Measurements from ENCODE around the gene CRACR2B. TPM values are rescaled to one million over a fixed set of nuclear protein-coding genes. Genes with fewer than 3 reads are reported as not detected.

CRACR2B gene
- total and polyA plus RNA-seq, 11 donors = 8.8 to 43.5 (median 17.7) TPM

DNA sequence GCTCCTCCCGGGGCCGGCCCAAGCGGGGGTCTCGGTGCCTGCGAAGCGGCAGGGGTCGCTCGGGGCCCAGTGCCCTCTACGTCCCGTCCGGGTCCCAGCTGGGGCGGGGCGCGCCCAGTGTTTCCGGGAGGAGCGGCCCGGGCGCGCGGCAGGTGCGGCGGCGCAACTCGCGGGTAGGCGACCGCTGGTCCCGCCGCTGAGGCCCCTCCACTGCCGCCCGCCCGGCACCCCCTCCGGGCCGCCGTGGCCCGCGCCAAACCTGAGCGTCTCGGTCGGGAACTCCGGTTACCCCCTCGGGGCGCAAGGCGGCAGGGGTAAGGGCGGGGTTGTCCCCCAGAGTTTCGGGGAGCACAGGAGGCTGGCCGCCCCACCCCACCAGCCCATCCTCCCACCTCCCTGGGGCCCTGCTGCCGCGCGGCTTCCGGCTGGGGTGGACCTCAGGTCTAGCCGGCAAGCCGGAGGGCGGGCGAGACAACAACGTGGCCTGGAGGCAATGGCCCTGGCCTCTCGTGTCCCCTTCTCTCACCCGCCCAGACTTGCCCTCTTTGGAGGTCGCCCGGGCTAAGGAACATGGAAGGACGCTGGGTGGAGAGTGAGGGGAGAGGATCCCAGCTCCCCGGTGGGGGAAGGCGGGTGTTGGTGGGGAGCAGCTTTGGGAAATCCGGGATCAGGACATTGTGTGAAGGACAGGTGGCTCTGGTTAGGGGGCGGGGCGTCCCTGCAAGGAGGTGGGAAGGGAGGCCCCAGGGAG lies 398 bp upstream of the CRACR2B start:
- peaks cover 0 to 38% (median 0%) of the 10 kb centered on the region in 9 donors for H3K27me3 ChIP-seq
- H3K4me1 ChIP-seq = peaks cover 0 to 78% (median 60%) of the 10 kb centered on the region in 12 donors
- TF ChIP-seq, protein P1, sequence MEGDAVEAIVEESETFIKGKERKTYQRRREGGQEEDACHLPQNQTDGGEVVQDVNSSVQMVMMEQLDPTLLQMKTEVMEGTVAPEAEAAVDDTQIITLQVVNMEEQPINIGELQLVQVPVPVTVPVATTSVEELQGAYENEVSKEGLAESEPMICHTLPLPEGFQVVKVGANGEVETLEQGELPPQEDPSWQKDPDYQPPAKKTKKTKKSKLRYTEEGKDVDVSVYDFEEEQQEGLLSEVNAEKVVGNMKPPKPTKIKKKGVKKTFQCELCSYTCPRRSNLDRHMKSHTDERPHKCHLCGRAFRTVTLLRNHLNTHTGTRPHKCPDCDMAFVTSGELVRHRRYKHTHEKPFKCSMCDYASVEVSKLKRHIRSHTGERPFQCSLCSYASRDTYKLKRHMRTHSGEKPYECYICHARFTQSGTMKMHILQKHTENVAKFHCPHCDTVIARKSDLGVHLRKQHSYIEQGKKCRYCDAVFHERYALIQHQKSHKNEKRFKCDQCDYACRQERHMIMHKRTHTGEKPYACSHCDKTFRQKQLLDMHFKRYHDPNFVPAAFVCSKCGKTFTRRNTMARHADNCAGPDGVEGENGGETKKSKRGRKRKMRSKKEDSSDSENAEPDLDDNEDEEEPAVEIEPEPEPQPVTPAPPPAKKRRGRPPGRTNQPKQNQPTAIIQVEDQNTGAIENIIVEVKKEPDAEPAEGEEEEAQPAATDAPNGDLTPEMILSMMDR (IDR thresholded peaks at IDR 0.05) = no peak
- TF ChIP-seq POLR2A (IDR thresholded peaks at IDR 0.05) = no peak
- ATAC-seq (peak in 3 of 4 donors; percentile 4 to 10 (median 10)), DNase-seq (peak in 1 of 5 donors; percentile 47)
- peak overlapping the region; percentile 39 to 69 (median 60) for H3K4me3 ChIP-seq
- WGBS, 4 donors = 4 to 15% (median 7%) methylated on average over 19 to 66 of the region's 66 CpGs
- no peaks in the 10 kb centered on the region for H3K9me3 ChIP-seq
- H3K27ac ChIP-seq = peak overlapping the region; percentile 71 to 91 (median 83)
- intact Hi-C loops (cut with DNase I) = no loop called here
- H3K36me3 ChIP-seq = peaks cover 0 to 34% (median 29%) of the 10 kb centered on the region in 9 donors

DNA sequence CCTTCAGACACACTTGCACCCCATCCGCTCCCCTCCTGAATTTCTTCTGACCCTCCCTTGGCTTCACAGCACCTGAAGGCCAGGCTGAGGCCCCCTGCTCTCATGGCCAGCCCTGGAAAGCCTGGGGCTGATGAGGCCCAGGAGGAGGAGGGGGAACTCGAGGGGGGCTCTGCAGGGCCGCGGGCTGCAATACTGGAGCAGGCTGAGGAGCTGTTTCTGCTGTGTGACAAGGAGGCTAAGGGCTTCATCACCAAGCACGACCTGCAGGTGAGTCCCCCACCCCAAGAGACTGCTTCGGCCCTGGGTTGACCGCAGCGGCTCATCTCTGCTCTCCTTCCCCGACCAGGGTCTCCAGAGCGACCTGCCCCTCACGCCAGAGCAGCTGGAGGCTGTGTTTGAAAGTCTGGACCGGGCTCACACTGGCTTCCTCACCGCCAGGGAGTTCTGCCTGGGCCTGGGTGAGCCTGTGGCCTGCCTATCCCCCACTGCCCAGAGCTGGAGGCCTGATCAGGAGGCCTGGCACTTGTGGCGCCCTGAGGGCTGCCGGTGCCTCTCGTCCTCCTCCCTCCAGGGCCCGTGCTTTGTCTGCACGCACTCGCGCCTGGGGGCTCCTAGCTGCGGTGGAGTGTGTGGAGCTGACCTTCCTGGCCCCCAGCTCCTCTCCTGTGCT lies 922 bp downstream of the CRACR2B start:
- peak overlapping the region; percentile 71 to 91 (median 83) for H3K27ac ChIP-seq
- peaks cover 0 to 77% (median 63%) of the 10 kb centered on the region in 12 donors for H3K4me1 ChIP-seq
- peaks cover 0 to 21% (median 18%) of the 10 kb centered on the region in 9 donors for H3K36me3 ChIP-seq
- intact Hi-C loops (cut with DNase I) = no loop called here
- TF ChIP-seq, protein P1 (IDR thresholded peaks at IDR 0.05) = no peak
- no peak for TF ChIP-seq POLR2A (IDR thresholded peaks at IDR 0.05)
- no peaks in the 10 kb centered on the region for H3K9me3 ChIP-seq
- H3K4me3 ChIP-seq = peak overlapping the region; percentile 1 to 59 (median 50)
- peaks cover 0 to 39% (median 0%) of the 10 kb centered on the region in 9 donors for H3K27me3 ChIP-seq
- ATAC-seq (no peak), DNase-seq (no peak)
- WGBS, 4 donors = 54 to 67% (median 63%) methylated on average over 14 to 21 of the region's 21 CpGs

DNA sequence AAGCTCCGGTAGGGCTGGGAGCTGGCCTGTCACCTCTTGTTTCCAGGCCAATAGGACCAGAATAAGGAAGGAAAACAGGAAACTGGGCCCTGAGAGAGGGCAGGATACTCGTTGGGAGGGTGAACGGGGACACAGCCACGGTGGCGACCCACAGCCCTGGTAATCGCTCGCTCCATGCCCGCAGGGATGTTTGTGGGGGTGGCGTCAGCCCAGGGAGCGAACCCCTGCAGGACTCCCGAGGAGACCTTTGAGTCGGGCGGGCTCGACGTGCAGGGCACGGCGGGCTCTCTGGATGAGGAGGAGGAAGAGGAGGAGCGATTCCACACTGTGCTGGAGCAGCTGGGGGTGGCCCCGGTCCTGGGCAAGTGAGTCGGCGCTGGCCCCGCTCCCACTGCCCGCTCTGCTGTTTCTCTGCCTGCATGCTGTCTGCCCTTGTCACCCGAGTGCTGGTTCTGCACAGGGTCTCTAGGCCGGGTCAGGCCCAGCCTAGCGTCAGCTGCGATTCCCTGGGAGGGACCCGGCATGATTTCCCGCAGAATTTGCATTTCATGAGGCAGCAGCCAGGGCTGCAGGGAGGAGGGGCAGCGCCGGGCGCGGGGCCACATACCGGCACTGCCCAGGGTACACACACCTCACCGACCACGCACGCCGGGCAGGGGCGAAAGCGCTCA lies 1.6 kb downstream of the CRACR2B start:
- Histone ChIP-seq H3K27me3 (peaks cover 0 to 39% (median 0%) of the 10 kb centered on the region in 9 donors), H3K4me1 (peaks cover 6 to 83% (median 69%) of the 10 kb centered on the region in 12 donors), H3K4me3 (peak overlapping the region; percentile 1 to 59 (median 50)), H3K9me3 (no peaks in the 10 kb centered on the region), H3K36me3 (peaks cover 0 to 15% (median 12%) of the 10 kb centered on the region in 9 donors), H3K27ac (peak overlapping the region; percentile 71 to 91 (median 83))
- intact Hi-C loops (cut with DNase I) = no loop called here
- TF ChIP-seq, protein P1 (IDR thresholded peaks at IDR 0.05) = no peak
- peak in 1 of 2 donors; percentile 26 for TF ChIP-seq POLR2A (IDR thresholded peaks at IDR 0.05)
- peak in 2 of 4 donors; percentile 2 to 36 for ATAC-seq
- WGBS, 4 donors = 23 to 49% (median 31%) methylated on average over 23 to 40 of the region's 40 CpGs
- DNase-seq = peak in 3 of 5 donors; percentile 60 to 68 (median 67)

Measured in heart left ventricle (tissue), 16 donors.